ENCODE measurements around the gene ZNF569.

DNA sequence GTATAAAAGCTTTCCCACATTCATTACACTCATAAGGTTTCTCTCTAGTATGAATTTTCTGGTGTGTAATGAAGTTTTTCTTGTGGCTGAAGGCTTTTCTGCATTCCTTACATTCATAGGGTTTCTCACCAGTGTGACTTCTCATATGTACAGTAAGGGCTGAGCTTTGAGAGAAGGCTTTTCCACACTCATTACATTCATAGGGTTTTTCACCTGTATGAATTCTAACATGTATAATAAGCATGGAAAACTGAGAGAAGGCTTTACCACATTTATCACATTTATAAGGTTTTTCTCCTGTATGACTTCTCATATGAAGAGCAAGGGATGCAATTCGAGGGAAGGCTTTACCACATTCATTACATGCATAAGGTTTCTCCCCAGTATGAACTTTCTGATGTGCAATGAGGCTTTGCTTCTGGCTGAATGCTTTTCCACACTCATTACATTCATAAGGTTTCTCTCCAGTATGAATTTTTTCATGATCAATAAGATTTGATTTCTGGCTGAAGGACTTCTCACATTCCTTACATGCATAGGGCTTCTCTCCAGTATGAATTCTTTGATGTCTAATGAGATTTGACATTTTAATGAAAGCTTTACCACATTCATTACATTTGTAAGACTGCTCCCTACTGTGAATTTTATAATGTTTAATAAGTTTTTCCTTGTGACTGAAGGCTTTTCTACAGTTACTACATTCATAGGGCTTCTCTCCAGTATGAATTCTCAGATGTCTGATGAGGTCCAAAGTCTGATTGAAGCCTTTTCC is 53.7 kb downstream of the ZNF569 start:
- TF ChIP-seq, protein P1, sequence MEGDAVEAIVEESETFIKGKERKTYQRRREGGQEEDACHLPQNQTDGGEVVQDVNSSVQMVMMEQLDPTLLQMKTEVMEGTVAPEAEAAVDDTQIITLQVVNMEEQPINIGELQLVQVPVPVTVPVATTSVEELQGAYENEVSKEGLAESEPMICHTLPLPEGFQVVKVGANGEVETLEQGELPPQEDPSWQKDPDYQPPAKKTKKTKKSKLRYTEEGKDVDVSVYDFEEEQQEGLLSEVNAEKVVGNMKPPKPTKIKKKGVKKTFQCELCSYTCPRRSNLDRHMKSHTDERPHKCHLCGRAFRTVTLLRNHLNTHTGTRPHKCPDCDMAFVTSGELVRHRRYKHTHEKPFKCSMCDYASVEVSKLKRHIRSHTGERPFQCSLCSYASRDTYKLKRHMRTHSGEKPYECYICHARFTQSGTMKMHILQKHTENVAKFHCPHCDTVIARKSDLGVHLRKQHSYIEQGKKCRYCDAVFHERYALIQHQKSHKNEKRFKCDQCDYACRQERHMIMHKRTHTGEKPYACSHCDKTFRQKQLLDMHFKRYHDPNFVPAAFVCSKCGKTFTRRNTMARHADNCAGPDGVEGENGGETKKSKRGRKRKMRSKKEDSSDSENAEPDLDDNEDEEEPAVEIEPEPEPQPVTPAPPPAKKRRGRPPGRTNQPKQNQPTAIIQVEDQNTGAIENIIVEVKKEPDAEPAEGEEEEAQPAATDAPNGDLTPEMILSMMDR (IDR thresholded peaks at IDR 0.05; ENCODE audit: low read depth, low read length, poor library complexity, severe bottlenecking) = no peak
- no peak for TF ChIP-seq EZH2phosphoT487 (IDR thresholded peaks at IDR 0.05; ENCODE audit: borderline replicate concordance, low read length)
